Measurements from ENCODE around the gene SYNPR. TPM values are rescaled to one million over a fixed set of nuclear protein-coding genes. Genes with fewer than 3 reads are reported as not detected.

The SYNPR gene
- total RNA-seq, 1 experiment from 2014 or later: not detected

DNA sequence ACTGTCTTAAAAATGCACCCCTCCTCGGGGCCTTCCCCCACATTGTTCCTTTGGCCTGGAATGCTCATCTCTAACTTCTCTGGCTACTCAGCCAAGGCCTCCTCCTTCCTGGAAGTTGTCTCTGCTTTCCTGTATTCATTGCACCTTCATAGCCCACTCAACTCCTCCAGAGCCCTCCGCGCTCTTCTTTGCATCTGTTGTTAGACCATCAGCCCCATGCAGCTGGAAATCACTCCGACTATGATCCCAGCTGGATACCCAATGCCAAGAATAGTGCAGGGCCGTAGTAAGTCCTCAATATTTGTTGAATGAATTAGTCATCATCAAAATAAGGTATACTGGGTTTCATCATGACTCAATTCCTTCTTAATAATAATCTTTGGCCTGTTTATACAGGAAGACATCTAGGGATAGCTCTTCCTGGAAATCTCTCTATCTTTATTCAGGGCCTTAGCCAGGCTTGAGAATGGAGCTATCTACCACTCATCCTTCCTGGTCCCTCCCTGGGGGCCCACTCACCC lies 112.7 kb downstream of the SYNPR start:
- no peak overlapping the region for H3K27ac Mint-ChIP-seq (ENCODE audit: unreplicated experiment)
- no peaks in the 10 kb centered on the region for H3K4me1 Mint-ChIP-seq (ENCODE audit: low read depth, unreplicated experiment)
- no TSS peak for BruUV-seq (replicated peaks)
- no peaks in the 10 kb centered on the region for H3K9me3 Mint-ChIP-seq (ENCODE audit: unreplicated experiment)
- Histone ChIP-seq H3K4me1 (no peaks in the 10 kb centered on the region), H3K36me3 (ENCODE audit: control insufficient read depth, insufficient read depth, low read length) (no peaks in the 10 kb centered on the region), H3K4me3 (ENCODE audit: low read depth, low read length) (no peak overlapping the region), H3K27me3 (replicated peaks; ENCODE audit: control insufficient read depth, insufficient read depth, low read length) (no peaks in the 10 kb centered on the region), H3K9me3 (no peaks in the 10 kb centered on the region)
- H3K27me3 Mint-ChIP-seq (ENCODE audit: insufficient read depth, unreplicated experiment): peaks cover 10% of the 10 kb centered on the region
- intact Hi-C loops (cut with micrococcal nuclease; ENCODE audit: unreplicated experiment): no loop called here
- H3K4me3 Mint-ChIP-seq (ENCODE audit: unreplicated experiment): no peak overlapping the region
- DNase-seq: no peak
- H3K36me3 Mint-ChIP-seq (ENCODE audit: insufficient read depth, unreplicated experiment): no peaks in the 10 kb centered on the region
- POLR2A ChIA-PET: no interaction called here
- TF ChIP-seq, protein P1, sequence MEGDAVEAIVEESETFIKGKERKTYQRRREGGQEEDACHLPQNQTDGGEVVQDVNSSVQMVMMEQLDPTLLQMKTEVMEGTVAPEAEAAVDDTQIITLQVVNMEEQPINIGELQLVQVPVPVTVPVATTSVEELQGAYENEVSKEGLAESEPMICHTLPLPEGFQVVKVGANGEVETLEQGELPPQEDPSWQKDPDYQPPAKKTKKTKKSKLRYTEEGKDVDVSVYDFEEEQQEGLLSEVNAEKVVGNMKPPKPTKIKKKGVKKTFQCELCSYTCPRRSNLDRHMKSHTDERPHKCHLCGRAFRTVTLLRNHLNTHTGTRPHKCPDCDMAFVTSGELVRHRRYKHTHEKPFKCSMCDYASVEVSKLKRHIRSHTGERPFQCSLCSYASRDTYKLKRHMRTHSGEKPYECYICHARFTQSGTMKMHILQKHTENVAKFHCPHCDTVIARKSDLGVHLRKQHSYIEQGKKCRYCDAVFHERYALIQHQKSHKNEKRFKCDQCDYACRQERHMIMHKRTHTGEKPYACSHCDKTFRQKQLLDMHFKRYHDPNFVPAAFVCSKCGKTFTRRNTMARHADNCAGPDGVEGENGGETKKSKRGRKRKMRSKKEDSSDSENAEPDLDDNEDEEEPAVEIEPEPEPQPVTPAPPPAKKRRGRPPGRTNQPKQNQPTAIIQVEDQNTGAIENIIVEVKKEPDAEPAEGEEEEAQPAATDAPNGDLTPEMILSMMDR (IDR thresholded peaks at IDR 0.05; ENCODE audit: insufficient read depth in 1 of 2, low read depth in 1 of 2, low read length in 1 of 2, severe bottlenecking in 1 of 2, unreplicated experiment in 1 of 2): no peak
- CTCF ChIA-PET: no interaction called here

DNA sequence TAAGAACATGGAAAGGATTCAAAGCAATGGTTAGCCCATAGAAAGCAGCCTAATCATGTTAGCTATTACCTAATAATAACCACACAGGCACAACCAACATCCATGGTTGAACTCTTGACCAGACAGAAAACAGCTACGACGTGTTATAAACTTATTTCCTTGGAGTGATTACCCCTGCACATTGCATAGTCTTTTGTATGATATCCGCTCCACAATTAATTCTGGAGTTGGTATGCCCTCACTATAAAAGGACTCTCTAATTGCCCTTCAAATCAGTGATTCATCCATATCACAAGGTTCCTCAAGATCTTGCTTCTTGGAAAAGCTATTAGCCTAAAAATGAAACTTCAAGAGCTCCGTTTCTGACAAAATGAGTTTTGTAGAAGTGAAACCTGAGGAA lies 117.9 kb downstream of the SYNPR start:
- TF ChIP-seq, protein P1 (IDR thresholded peaks at IDR 0.05; ENCODE audit: insufficient read depth in 1 of 2, low read depth in 1 of 2, low read length in 1 of 2, severe bottlenecking in 1 of 2, unreplicated experiment in 1 of 2): no peak
- H3K4me3 ChIP-seq (ENCODE audit: low read depth, low read length): no peak overlapping the region
- H3K27me3 ChIP-seq (replicated peaks; ENCODE audit: control insufficient read depth, insufficient read depth, low read length): no peaks in the 10 kb centered on the region
- POLR2A ChIA-PET: no interaction called here
- H3K4me1 ChIP-seq: 0 out of 2 replicates have a peak, but pooled peaks cover 3% of the 10 kb centered on the region
- H3K27me3 Mint-ChIP-seq (ENCODE audit: insufficient read depth, unreplicated experiment): peaks cover 3% of the 10 kb centered on the region
- no peak overlapping the region for H3K4me3 Mint-ChIP-seq (ENCODE audit: unreplicated experiment)
- H3K36me3 ChIP-seq (ENCODE audit: control insufficient read depth, insufficient read depth, low read length): no peaks in the 10 kb centered on the region
- no TSS peak for BruUV-seq (replicated peaks)
- intact Hi-C loops (cut with micrococcal nuclease; ENCODE audit: unreplicated experiment): no loop called here
- CTCF ChIA-PET: no interaction called here
- H3K9me3 ChIP-seq: no peaks in the 10 kb centered on the region
- no peaks in the 10 kb centered on the region for H3K36me3 Mint-ChIP-seq (ENCODE audit: insufficient read depth, unreplicated experiment)
- H3K4me1 Mint-ChIP-seq (ENCODE audit: low read depth, unreplicated experiment): no peaks in the 10 kb centered on the region
- H3K9me3 Mint-ChIP-seq (ENCODE audit: unreplicated experiment): no peaks in the 10 kb centered on the region
- no peak for DNase-seq
- no peak overlapping the region for H3K27ac Mint-ChIP-seq (ENCODE audit: unreplicated experiment)

DNA sequence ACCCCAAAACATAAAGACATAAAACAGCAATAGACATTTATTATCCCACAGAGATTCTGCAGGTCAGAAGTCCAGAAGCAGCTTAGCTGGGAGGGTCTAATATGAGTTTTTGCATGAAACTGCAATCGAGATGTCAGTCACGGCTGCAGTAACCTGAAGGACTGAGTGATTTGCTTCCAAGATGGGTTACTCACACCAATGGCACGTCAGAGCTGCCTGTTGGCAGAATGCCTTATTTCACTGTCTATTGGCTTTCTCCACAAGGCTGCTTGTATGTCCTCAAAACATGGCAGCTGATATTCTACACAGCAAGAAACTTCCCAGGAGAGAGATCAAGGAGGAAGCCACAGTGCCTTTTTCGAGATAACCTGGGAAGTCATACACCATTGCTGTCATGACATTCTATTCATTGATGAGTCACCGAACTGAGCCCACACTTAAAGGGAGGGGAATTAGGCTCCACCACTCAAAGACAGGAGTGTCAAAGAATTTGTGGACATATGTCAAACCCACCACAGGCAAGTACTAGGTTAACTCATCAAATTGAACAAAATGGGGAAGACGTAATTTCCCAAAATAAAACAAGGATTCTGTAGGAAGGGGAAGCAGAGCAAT lies 122.2 kb downstream of the SYNPR start:
- H3K27me3 Mint-ChIP-seq (ENCODE audit: insufficient read depth, unreplicated experiment): peaks cover 5% of the 10 kb centered on the region
- H3K4me3 ChIP-seq (ENCODE audit: low read depth, low read length): no peak overlapping the region
- H3K36me3 Mint-ChIP-seq (ENCODE audit: insufficient read depth, unreplicated experiment): no peaks in the 10 kb centered on the region
- DNase-seq: no peak
- H3K36me3 ChIP-seq (ENCODE audit: control insufficient read depth, insufficient read depth, low read length): no peaks in the 10 kb centered on the region
- H3K9me3 ChIP-seq: no peaks in the 10 kb centered on the region
- peaks cover 10% of the 10 kb centered on the region for H3K9me3 Mint-ChIP-seq (ENCODE audit: unreplicated experiment)
- no peaks in the 10 kb centered on the region; the same call in 1 of the 2 replicates for H3K27me3 ChIP-seq (replicated peaks; ENCODE audit: control insufficient read depth, insufficient read depth, low read length)
- H3K27ac Mint-ChIP-seq (ENCODE audit: unreplicated experiment): no peak overlapping the region
- BruUV-seq (replicated peaks): no TSS peak
- H3K4me1 ChIP-seq: 0 out of 2 replicates have a peak, but pooled peaks cover 3% of the 10 kb centered on the region
- H3K4me1 Mint-ChIP-seq (ENCODE audit: low read depth, unreplicated experiment): no peaks in the 10 kb centered on the region
- H3K4me3 Mint-ChIP-seq (ENCODE audit: unreplicated experiment): no peak overlapping the region
- intact Hi-C loops (cut with micrococcal nuclease; ENCODE audit: unreplicated experiment): no loop called here
- POLR2A ChIA-PET: no interaction called here
- CTCF ChIA-PET: no interaction called here
- TF ChIP-seq, protein P1 (IDR thresholded peaks at IDR 0.05; ENCODE audit: insufficient read depth in 1 of 2, low read depth in 1 of 2, low read length in 1 of 2, severe bottlenecking in 1 of 2, unreplicated experiment in 1 of 2): no peak
